Nephron (organoid): ENCODE results near the gene DBNL.
"Not testable (repeated sequence)": the region's sequence is repeated elsewhere in the genome, so short reads cannot be mapped to it uniquely, and the experiment has no call there.

Source experiments
- H3K27ac Mint-ChIP-seq, 3 experiments: 2 replicates each; pipeline ENCODE4 v1.8.0; 2020; ENCODE audit warnings: mixed read lengths in 3 of 3, mild to moderate bottlenecking in 2 of 3, moderate library complexity in 1 of 3
- H3K27me3 Mint-ChIP-seq: 2 replicates; pipeline ENCODE4 v1.8.0; 2021; ENCODE audit warnings: low read depth, mild to moderate bottlenecking, moderate library complexity, mixed read lengths
- H3K36me3 Mint-ChIP-seq: 2 replicates; pipeline ENCODE4 v1.8.0; 2020; ENCODE audit warnings: low read depth, mixed read lengths
- H3K4me1 Mint-ChIP-seq: 2 replicates; pipeline ENCODE4 v1.8.0; 2020; ENCODE audit warnings: mixed read lengths
- H3K4me3 Mint-ChIP-seq, 3 experiments: 2 replicates each; pipeline ENCODE4 v1.8.0; 2020; ENCODE audit warnings: mild to moderate bottlenecking in 3 of 3, mixed read lengths in 3 of 3, moderate library complexity in 2 of 3
- H3K9me3 Mint-ChIP-seq: 2 replicates; pipeline ENCODE4 v1.8.0; 2020; ENCODE audit warnings: mixed read lengths
- TF ChIP-seq, protein P1 (sequence below), 3 experiments: fragments of 200-600 bp; sonication (generic); IDR thresholded peaks; one replicate each; pipeline ENCODE4 v1.5.0; 2021; ENCODE audit warnings: antibody characterized with exemption in 3 of 3; ENCODE audit not compliant: unreplicated experiment in 3 of 3

DBNL gene

DNA sequence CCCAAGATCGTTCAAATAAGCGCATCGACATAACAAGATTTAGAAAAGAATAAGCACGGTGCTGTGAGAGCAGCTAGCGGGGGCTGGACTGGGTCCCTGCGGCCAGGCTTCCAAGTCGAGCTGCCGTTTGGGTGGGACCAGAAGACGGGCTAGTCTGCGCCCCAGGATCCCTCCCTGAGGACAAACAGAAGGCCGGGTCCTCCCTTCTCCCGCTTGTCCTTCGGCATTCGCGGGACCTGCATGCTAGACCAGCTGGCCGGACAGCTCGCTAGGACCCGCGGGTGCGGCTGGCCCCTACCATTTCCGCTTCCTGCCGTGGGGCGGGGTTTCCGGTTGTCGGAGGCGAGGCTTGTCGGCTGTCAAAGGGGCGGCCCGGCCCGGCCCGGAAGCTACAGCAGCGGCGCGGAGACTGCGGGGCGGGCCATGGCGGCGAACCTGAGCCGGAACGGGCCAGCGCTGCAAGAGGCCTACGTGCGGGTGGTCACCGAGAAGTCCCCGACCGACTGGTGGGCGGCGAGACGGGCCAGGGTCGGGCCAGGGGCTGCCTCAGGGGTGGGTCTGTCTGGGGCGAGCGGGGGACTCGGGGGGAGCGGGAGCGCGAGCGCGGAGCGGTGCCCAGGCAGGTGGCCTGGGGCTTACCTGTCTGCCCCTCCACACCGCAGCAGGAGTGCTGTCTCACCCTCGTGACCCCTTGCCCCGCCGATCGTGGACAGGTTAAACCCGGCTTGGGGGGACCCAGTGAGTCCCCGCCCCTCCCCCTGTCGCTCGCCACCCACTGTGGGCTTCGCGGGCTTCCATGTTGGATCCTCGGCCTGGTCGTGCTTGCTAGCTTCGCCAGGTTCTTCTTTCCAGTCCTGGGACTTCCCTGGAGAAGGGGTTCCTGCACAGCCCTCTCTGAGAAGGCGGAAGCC lies at the start of gene DBNL:
Gene DBNL, plus strand, starts transcription at position 388 of the 911 bp plus-strand sequence. Its CDS starts 36 bp downstream, at position 424.
- peaks cover 19% of the 10 kb centered on the region for H3K27me3 Mint-ChIP-seq
- H3K9me3 Mint-ChIP-seq: no peaks in the 10 kb centered on the region
- H3K4me3 Mint-ChIP-seq: peak within 1 kb of the TSS; percentile 88 to 92 (median 91)
- H3K27ac Mint-ChIP-seq: peak within 1 kb of the TSS; percentile 88 to 92 (median 90)
- TF ChIP-seq, protein P1, sequence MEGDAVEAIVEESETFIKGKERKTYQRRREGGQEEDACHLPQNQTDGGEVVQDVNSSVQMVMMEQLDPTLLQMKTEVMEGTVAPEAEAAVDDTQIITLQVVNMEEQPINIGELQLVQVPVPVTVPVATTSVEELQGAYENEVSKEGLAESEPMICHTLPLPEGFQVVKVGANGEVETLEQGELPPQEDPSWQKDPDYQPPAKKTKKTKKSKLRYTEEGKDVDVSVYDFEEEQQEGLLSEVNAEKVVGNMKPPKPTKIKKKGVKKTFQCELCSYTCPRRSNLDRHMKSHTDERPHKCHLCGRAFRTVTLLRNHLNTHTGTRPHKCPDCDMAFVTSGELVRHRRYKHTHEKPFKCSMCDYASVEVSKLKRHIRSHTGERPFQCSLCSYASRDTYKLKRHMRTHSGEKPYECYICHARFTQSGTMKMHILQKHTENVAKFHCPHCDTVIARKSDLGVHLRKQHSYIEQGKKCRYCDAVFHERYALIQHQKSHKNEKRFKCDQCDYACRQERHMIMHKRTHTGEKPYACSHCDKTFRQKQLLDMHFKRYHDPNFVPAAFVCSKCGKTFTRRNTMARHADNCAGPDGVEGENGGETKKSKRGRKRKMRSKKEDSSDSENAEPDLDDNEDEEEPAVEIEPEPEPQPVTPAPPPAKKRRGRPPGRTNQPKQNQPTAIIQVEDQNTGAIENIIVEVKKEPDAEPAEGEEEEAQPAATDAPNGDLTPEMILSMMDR (IDR thresholded peaks at IDR 0.05; ENCODE audit: unreplicated experiment in 3 of 3): no peak
- peaks cover 13% of the 10 kb centered on the region for H3K36me3 Mint-ChIP-seq
- H3K4me1 Mint-ChIP-seq: peaks cover 29% of the 10 kb centered on the region

DNA sequence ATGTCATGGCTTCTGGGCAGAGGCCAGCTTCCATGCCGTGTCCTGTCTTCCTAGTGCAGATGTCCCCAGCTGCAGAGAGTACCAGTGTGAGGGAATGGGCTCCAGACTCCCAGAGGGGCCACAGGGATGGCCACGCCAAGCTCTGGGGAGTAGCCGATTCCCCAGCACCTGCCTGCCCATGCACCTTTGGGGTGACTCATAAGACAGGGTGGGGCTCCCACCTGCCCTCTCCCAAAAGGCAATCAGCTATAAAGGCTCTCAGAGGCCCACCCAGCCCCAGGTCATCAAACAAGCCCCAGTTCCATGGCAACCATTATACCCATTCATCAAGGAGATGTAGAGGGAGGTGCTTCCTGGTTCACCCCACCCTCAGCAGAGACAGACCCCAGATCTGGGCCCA lies 47.0 kb upstream of the DBNL start, which contains the start of gene SPDYE1:
Gene SPDYE1, plus strand, starts transcription at position 366 of the 400 bp plus-strand sequence. CDS start 2,053 bp downstream, outside the sequence.
- H3K4me3 Mint-ChIP-seq, H3K36me3 Mint-ChIP-seq, H3K27me3 Mint-ChIP-seq, H3K9me3 Mint-ChIP-seq, H3K27ac Mint-ChIP-seq, H3K4me1 Mint-ChIP-seq: not testable (repeated sequence)

DNA sequence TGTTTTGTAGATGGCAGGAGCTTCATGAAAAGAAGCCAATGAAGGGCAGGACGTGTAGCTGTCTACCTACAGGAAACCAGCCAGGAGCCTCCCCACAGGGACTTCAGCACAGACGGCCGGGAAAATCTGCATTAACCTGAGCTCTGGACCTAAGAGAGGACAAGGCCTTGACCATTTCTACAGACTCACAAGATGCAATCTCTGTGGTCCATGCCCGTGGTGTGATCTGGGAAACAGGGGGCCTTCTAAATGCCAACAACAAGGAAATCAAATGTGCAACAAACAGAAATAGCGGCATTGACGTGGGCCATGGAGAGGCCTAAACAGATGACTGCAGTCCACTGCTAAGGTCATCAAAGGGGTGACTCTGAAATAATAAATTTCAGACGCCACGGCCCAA lies 32.4 kb upstream of the DBNL start:
- H3K27me3 Mint-ChIP-seq, H3K9me3 Mint-ChIP-seq, H3K27ac Mint-ChIP-seq, H3K4me3 Mint-ChIP-seq, H3K4me1 Mint-ChIP-seq: not testable (repeated sequence)
- peaks cover 15% of the 10 kb centered on the region for H3K36me3 Mint-ChIP-seq

DNA sequence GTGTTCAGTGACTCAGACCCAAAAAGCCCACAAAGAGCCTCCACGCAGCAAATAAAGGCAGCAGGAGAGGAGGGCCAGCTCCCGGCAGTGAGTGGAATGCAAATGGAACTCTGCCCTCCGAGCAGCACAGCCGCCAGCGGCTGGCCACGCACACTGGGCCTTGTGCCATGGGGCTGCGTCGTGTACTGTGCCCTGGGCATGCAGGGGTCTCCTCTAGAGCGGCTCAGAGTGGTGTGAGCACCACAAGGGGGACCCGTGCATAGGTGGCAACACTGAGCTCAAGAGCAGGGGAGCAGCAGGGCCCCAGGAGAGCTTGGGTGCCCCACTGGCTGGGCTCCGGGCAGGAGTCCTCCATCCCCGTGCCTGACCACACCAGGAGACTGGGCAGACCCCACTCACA lies 29.4 kb upstream of the DBNL start:
- not testable (repeated sequence) for H3K27ac Mint-ChIP-seq, H3K4me3 Mint-ChIP-seq, H3K9me3 Mint-ChIP-seq, H3K36me3 Mint-ChIP-seq, H3K4me1 Mint-ChIP-seq, H3K27me3 Mint-ChIP-seq

DNA sequence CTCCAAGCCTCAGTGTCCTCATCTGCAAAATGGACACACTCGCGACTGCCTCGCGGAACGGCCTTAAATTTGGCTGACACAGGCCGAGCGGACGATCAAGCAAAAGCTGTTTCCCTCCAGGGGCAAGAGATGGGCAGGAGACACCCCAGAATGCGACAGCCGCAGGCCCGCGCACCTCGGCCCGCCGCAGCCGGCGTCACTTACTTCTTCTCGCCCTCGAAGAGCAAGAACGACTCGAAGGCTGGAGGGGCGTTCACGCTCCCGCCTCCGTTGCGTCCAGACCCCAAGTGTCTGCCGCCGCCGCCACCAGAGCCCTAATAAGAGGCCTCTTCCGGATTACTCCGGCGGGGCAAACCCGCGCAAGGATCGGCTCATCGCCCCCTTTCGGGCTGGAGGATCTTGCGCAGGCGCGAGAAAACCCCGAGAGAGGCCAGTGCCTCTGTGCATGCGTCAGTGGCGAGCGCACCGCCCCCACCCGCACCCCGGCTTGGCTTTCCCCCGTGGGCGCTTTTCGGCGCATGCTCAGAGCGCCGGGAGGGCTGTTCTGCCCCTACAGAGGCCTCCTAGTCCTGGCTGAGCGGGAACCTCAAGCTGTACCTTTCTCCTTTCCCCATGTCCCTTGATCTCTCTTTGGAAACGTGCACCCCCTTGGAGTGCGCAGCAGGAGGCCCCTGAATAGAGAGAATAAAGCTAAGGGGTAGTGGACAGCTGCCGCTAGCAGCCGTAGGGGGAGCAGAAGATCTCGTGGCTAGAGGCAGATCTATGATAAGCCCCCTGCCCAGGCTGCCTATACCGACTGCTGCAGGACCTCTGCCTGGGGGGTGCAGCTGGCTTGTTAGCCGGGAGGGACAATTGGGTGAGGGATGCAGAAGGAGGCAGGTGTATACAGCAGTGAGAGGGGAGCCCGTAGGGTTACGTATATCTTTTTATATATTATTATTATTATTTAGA lies 25.4 kb upstream of the DBNL start:
- TF ChIP-seq, protein P1 (IDR thresholded peaks at IDR 0.05; ENCODE audit: unreplicated experiment in 3 of 3): peak; percentile 65 to 79 (median 71)
- H3K27me3 Mint-ChIP-seq, H3K9me3 Mint-ChIP-seq, H3K36me3 Mint-ChIP-seq: not testable (repeated sequence)
- H3K27ac Mint-ChIP-seq: peak overlapping the region; percentile 89 to 97 (median 95)
- H3K4me1 Mint-ChIP-seq: peaks cover 13% of the 10 kb centered on the region
- peak overlapping the region; percentile 89 to 95 (median 95) for H3K4me3 Mint-ChIP-seq

DNA sequence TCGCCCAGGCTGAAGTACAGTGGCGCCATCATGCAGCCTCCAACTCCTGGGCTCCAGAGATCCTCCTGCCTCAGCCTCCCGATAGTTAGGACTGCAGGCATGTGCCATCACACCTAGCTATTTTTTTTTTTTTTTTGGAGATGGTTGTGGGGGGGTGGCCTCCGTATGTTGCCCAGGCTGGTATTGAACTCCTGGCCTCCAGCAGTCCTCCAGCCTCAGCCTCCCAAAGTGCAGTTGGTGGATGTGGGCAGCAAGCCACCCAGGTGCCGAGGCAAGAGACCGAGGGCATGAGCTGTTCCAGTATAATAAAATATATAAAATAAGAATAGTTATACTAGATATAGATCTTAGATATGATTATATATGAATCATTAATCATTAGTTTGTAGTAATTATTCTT lies 24.7 kb upstream of the DBNL start:
- H3K4me3 Mint-ChIP-seq, H3K27me3 Mint-ChIP-seq, H3K9me3 Mint-ChIP-seq, H3K36me3 Mint-ChIP-seq: not testable (repeated sequence)
- Mint-ChIP-seq H3K4me1 (peaks cover 13% of the 10 kb centered on the region), H3K27ac (peak overlapping the region in 1 of 3 experiments; percentile 89)

DNA sequence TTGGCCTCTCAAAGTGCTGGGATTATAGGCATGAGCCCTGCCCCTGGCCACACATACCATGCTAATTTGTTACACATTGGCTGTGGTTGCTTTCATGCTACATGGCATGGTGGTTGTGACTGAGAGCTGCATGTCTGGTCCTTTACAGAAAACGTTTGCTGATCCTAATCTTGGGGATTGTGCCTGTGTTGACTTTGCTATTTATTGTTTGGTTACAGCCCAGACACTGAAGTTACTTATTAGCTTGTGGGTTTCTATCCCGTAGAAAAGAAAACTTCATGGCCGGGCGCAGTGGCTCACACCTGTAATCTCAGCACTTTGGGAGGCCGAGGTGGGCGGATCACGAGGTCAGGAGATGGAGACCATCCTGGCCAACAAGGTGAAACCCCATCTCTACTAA lies 22.4 kb upstream of the DBNL start:
- H3K4me3 Mint-ChIP-seq, H3K27me3 Mint-ChIP-seq, H3K27ac Mint-ChIP-seq, H3K36me3 Mint-ChIP-seq, H3K9me3 Mint-ChIP-seq: not testable (repeated sequence)
- peaks cover 13% of the 10 kb centered on the region for H3K4me1 Mint-ChIP-seq

DNA sequence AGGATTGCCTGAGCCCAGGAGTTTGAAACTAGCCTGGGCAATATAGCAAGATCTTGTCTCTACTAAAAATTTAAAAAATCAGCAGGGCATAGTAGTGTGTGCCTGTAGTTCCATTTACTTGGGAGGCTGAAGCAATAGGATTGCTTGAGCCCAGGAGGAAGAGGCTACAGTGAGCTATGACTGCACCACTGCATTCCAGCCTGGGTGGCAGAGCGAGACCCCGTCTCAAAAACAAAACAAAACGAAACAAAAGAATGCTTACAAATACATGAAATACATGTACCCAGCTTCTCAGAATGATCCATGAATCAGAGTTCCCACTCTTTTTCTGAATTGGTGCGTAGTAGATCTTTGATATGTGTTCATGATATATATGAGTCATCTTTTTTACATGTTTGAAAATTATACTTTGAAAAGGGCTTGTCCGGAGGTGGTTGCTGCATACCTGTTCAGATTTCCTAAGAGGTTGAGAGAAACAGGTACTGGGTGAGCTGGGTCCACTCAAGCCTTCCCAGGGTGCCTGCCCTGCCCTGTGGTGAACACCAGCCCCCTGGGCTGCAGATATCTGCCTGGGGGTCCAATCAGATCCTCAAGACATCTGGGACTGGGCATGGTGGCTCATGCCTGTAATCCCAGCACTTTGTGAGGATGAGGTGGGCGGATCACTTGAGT lies 21.6 kb upstream of the DBNL start:
- H3K9me3 Mint-ChIP-seq, H3K4me3 Mint-ChIP-seq, H3K36me3 Mint-ChIP-seq, H3K27me3 Mint-ChIP-seq: not testable (repeated sequence)
- Mint-ChIP-seq H3K4me1 (peaks cover 13% of the 10 kb centered on the region), H3K27ac (peak overlapping the region in 1 of 3 experiments; percentile 57)

DNA sequence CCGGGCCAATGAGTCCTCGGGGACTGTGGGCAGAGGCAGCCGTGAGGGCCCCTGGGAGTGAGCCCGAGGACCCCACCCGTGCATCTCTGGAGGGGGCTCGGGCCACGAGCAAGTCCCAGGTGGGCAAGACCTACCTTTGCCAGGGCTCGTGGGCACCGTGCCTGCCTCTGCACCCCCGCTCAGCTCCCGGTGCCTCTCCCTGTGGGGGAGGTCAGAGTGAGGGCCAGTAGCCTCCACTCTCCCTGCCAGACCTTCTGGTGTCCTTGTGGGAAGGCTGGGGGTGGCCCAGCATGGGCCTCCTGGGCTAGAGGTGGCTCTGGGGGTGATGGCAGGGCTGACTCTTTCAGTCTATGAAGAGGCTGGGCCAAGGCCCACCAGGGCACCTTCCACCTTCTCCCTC lies 15.1 kb upstream of the DBNL start:
- not testable (repeated sequence) for H3K36me3 Mint-ChIP-seq, H3K4me3 Mint-ChIP-seq, H3K9me3 Mint-ChIP-seq, H3K4me1 Mint-ChIP-seq, H3K27ac Mint-ChIP-seq, H3K27me3 Mint-ChIP-seq

DNA sequence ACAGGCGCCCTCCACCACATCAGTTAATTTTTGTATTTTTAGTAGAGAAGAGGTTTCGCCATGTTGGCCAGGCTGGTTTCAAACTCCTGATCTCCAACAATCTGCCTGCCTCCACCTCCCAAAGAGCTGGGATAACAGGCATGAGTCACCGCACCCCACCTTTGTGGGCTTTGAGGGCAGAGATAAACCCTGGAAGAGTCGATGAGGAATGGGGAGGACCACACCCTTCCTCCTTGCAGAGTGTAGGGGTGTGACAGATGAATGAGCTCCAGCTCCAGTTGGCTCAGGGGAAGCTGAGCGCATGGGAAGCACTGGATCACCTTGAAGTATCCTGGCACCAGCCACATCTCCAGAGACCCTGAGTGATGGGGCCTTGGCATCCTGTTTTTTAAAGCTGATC lies 14.5 kb upstream of the DBNL start:
- not testable (repeated sequence) for H3K9me3 Mint-ChIP-seq, H3K36me3 Mint-ChIP-seq, H3K27ac Mint-ChIP-seq, H3K4me1 Mint-ChIP-seq, H3K4me3 Mint-ChIP-seq, H3K27me3 Mint-ChIP-seq

DNA sequence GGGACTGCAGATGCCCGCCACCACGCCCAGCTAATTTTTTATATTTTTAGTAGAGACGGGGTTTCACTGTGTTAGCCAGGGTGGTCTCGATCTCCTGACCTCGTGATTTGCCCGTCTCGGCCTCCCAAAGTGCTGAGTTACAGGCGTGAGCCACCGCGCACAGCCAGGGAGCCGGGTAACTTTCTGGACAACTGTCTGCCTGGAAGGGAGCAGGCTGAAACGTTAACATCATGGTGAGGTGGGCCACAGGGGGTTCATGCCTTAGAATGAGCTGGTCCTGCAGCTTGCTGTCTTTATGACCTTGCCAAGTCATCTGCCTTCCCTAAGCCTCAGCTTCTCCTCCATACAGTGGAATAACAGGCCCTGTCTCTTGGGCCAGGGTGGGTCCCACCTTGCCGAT lies 13.2 kb upstream of the DBNL start:
- not testable (repeated sequence) for H3K9me3 Mint-ChIP-seq, H3K27me3 Mint-ChIP-seq, H3K36me3 Mint-ChIP-seq, H3K4me3 Mint-ChIP-seq, H3K4me1 Mint-ChIP-seq, H3K27ac Mint-ChIP-seq

DNA sequence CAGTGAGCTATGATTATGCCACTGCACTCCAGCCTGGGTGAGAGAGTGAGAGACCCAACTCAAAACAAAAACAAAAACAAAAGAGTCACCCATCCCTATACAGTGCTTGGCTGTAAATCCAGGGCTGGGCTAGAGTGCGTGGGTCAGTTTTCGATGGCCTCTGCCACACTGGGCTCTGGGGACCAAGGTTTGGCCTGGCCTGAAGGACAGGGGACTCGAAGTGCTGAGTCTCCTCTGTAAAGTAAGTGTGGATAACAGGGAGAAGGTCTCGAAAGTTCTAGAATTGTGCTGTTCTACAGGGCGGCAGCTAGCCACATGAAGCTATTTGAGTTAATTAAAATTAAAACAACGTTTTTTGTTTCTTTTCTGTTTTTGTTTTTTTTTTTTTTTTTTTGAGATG lies 12.5 kb upstream of the DBNL start:
- H3K36me3 Mint-ChIP-seq, H3K4me1 Mint-ChIP-seq, H3K27ac Mint-ChIP-seq, H3K9me3 Mint-ChIP-seq, H3K4me3 Mint-ChIP-seq, H3K27me3 Mint-ChIP-seq: not testable (repeated sequence)
